CD4-positive, alpha-beta T cell (primary cell): ENCODE results near the gene ACOD1. TPM values are rescaled to one million over a fixed set of nuclear protein-coding genes. Genes with fewer than 3 reads are reported as not detected.

Source experiments
- ATAC-seq: fragments of 200-7000 bp; cut with Tn5 transposase; one replicate; pipeline ENCODE4 v1.10.0; 2022; ENCODE audit warnings: mild to moderate bottlenecking; ENCODE audit not compliant: poor library complexity
- CTCF ChIA-PET: fragments of 350-600 bp; sonication (Branson Sonifier 250); formaldehyde crosslinking; loops from one replicate; lab custom pipeline; 2021; ENCODE audit warnings: antibody characterized with exemption, inconsistent platforms; lab: Charles Lee
- POLR2A ChIA-PET: fragments of 350-600 bp; sonication (Branson Sonifier 250); formaldehyde crosslinking; loops from one replicate; lab custom pipeline; 2021; ENCODE audit warnings: antibody characterized with exemption, inconsistent platforms; lab: Charles Lee
- DNase-seq, 14 experiments: peaks; one replicate each; pipeline ENCODE4 v3.0.0-alpha.2; 2013 to 2020; ENCODE audit warnings: mixed read lengths in 2 of 14
- H3K27ac ChIP-seq, 2 donors: one replicate each; pipeline versions ENCODE4 v1.5.1 to v1.7.0; 2013; ENCODE audit warnings: low read length in 2 of 2, low read depth in 1 of 2, mild to moderate bottlenecking in 1 of 2
- H3K27me3 ChIP-seq, 2 experiments: 1 replicate in 1 of 2; 2 replicates in 1 of 2; pipeline versions ENCODE4 v1.6.1 to v1.7.0; 2013; ENCODE audit warnings: low read length in 2 of 2, control low read depth in 1 of 2, mild to moderate bottlenecking in 1 of 2, moderate library complexity in 1 of 2; ENCODE audit not compliant: insufficient read depth in 2 of 2, control insufficient read depth in 1 of 2
- H3K36me3 ChIP-seq: one replicate; pipeline ENCODE4 v1.6.1; 2013; ENCODE audit warnings: low read length, control low read depth; ENCODE audit not compliant: insufficient read depth
- H3K4me1 ChIP-seq: one replicate; pipeline ENCODE4 v1.6.1; 2013; ENCODE audit warnings: low read length, control low read depth; ENCODE audit not compliant: insufficient read depth
- H3K4me3 ChIP-seq: one replicate; pipeline ENCODE4 v1.5.1; 2013; ENCODE audit warnings: mild to moderate bottlenecking, low read length, moderate library complexity
- H3K9me3 ChIP-seq, 2 experiments: 1 replicate in 1 of 2; 2 replicates in 1 of 2; pipeline versions ENCODE4 v1.6.1 to v1.7.0; 2013; ENCODE audit warnings: low read length in 2 of 2, mild to moderate bottlenecking in 2 of 2, control low read depth in 1 of 2, moderate library complexity in 1 of 2; ENCODE audit not compliant: control insufficient read depth in 1 of 2, insufficient read depth in 1 of 2
- H3K27ac Mint-ChIP-seq: one replicate; pipeline ENCODE4 v1.8.0; 2020; ENCODE audit warnings: mixed read lengths
- H3K27me3 Mint-ChIP-seq: one replicate; pipeline ENCODE4 v1.8.0; 2021; ENCODE audit warnings: mixed read lengths
- H3K36me3 Mint-ChIP-seq: one replicate; pipeline ENCODE4 v1.8.0; 2021; ENCODE audit warnings: low read depth, mixed read lengths
- H3K4me1 Mint-ChIP-seq: one replicate; pipeline ENCODE4 v1.8.0; 2021; ENCODE audit warnings: low read depth, mixed read lengths
- H3K4me3 Mint-ChIP-seq: one replicate; pipeline ENCODE4 v1.8.0; 2020; ENCODE audit warnings: mild to moderate bottlenecking, mixed read lengths
- H3K9me3 Mint-ChIP-seq: one replicate; pipeline ENCODE4 v1.8.0; 2020; ENCODE audit warnings: mixed read lengths
- CTCF ChIP-seq: fragments of 200-600 bp; IDR thresholded peaks from one replicate; pipeline ENCODE4 v1.8.0; 2022; ENCODE audit warnings: antibody characterized with exemption, mild to moderate bottlenecking
- intact Hi-C, 2 experiments: fragments of 100-400 bp; cut with DNase I in 1 of 2; cut with micrococcal nuclease in 1 of 2; formaldehyde crosslinking; loops; one replicate each; pipeline versions ENCODE4 v1.15.1 to v1.9.0; 2023 to 2025; cut with DNase I, micrococcal nuclease
- total RNA-seq, 174 experiments: library from RNA in 2 of 174; stranded (reverse) in 2 of 174; gene quantifications; one replicate each; pipeline ENCODE4 v1.2.3 and lab custom pipeline; 2021 to 2026

ACOD1 gene
- total RNA-seq, 2 experiments from 2014 or later: not detected

- Histone ChIP-seq H3K36me3 (no peaks in the 10 kb centered on the region), H3K27ac (no peak overlapping the region), H3K9me3 (no peaks in the 10 kb centered on the region), H3K4me1 (peaks cover 25% of the 10 kb centered on the region), H3K27me3 (peaks cover 22 to 23% of the 10 kb centered on the region in 2 experiments), H3K4me3 (no peak overlapping the region)
- intact Hi-C loops: loop anchor here in 1 of 2 experiments (5.0 kb wide), 1 partner anchor 154 kb away; no protein-coding TSS in a partner anchor
- no peak for TF ChIP-seq CTCF
- Mint-ChIP-seq H3K4me3 (no peak overlapping the region), H3K27me3 (peaks cover 54% of the 10 kb centered on the region), H3K9me3 (no peaks in the 10 kb centered on the region), H3K4me1 (peaks cover 12% of the 10 kb centered on the region), H3K27ac (peak overlapping the region; percentile 51), H3K36me3 (no peaks in the 10 kb centered on the region)
- ChIA-PET POLR2A (interaction anchor here (1.1 to 1.7 kb wide), 4 partner anchors 15 to 91 kb away, joined by 4 to 14 read pairs (median 6); partner anchors contain the start of genes CLN5, FBXL3 and KCTD12), CTCF (interaction anchor here (1.0 kb wide), 1 partner anchor 73 kb away, joined by 3 read pairs; no protein-coding TSS in a partner anchor)
- ATAC-seq (peak; percentile 52), DNase-seq (peak in 4 of 14 experiments; percentile 5 to 50 (median 40))
Measured at GRCh38 chr13:76976490-76976889, 28.2 kb downstream of the ACOD1 start.

- no peaks in the 10 kb centered on the region for H3K9me3 Mint-ChIP-seq
- DNase-seq (no peak), ATAC-seq (no peak)
- Histone ChIP-seq H3K4me3 (no peak overlapping the region), H3K27ac (no peak overlapping the region), H3K4me1 (peaks cover 25% of the 10 kb centered on the region), H3K27me3 (peaks cover 22 to 25% of the 10 kb centered on the region in 2 experiments), H3K36me3 (no peaks in the 10 kb centered on the region), H3K9me3 (no peaks in the 10 kb centered on the region)
- intact Hi-C loops: loop anchor here in 1 of 2 experiments (5.0 kb wide), 1 partner anchor 155 kb away; no protein-coding TSS in a partner anchor
- H3K27ac Mint-ChIP-seq: peak overlapping the region; percentile 51
- no peak for TF ChIP-seq CTCF
- CTCF ChIA-PET: interaction anchor here (1.0 kb wide), 1 partner anchor 73 kb away, joined by 3 read pairs; no protein-coding TSS in a partner anchor
- POLR2A ChIA-PET: interaction anchor here (1.1 to 1.7 kb wide), 4 partner anchors 15 to 91 kb away, joined by 4 to 14 read pairs (median 6); partner anchors contain the start of genes CLN5, FBXL3 and KCTD12
- H3K4me1 Mint-ChIP-seq: peaks cover 12% of the 10 kb centered on the region
- peaks cover 54% of the 10 kb centered on the region for H3K27me3 Mint-ChIP-seq
- no peaks in the 10 kb centered on the region for H3K36me3 Mint-ChIP-seq
- H3K4me3 Mint-ChIP-seq: no peak overlapping the region
Measured at GRCh38 chr13:76976929-76977328, 28.6 kb downstream of the ACOD1 start.

- Mint-ChIP-seq H3K27ac (no peak overlapping the region), H3K4me1 (peaks cover 12% of the 10 kb centered on the region), H3K4me3 (peak overlapping the region; percentile 28), H3K27me3 (peaks cover 37% of the 10 kb centered on the region), H3K36me3 (no peaks in the 10 kb centered on the region), H3K9me3 (no peaks in the 10 kb centered on the region)
- H3K9me3 ChIP-seq: no peaks in the 10 kb centered on the region
- H3K4me1 ChIP-seq: peaks cover 23% of the 10 kb centered on the region
- intact Hi-C loops: loop anchor here (1.0 to 10.0 kb wide), 5 partner anchors 17 to 1105 kb away; no protein-coding TSS in a partner anchor
- ChIA-PET CTCF (interaction anchor here (0.6 to 1.8 kb wide), 20 partner anchors 9 to 555 kb away, joined by 3 to 20 read pairs (median 4); partner anchors contain the start of genes CLN5, FBXL3 and KCTD12), POLR2A (interaction anchor here (1.0 to 2.9 kb wide), 5 partner anchors 8 to 347 kb away, joined by 3 to 25 read pairs (median 5); partner anchors contain the start of genes CLN5, FBXL3 and MYCBP2)
- DNase-seq (peak; percentile 74 to 92 (median 84)), ATAC-seq (peak; percentile 99)
- H3K36me3 ChIP-seq: no peaks in the 10 kb centered on the region
- H3K4me3 ChIP-seq: peak overlapping the region; percentile 16
- no peak overlapping the region for H3K27ac ChIP-seq
- peaks cover 11 to 28% of the 10 kb centered on the region in 2 experiments for H3K27me3 ChIP-seq
- peak; percentile 99 for TF ChIP-seq CTCF
Measured at GRCh38 chr13:76980075-76980718, 31.9 kb downstream of the ACOD1 start.
